Neural progenitor cell (in vitro differentiated cells): ENCODE data around the gene CARD11. TPM values are rescaled to one million over a fixed set of nuclear protein-coding genes. Genes with fewer than 3 reads are reported as not detected.
A peak's percentile ranks its signal among the peaks of the same experiment; 100 is the strongest.

Experiments used
- DNase-seq: peaks from one replicate; pipeline ENCODE4 v3.0.0-alpha.2; 2016; ENCODE audit warnings: low spot score
- H2AFZ ChIP-seq: fragments of 200-600 bp; sonication (generic); replicated peaks from 2 replicates; pipeline ENCODE4 v1.6.1; 2016; ENCODE audit warnings: antibody characterized with exemption
- H3F3A ChIP-seq: fragments of 200-600 bp; sonication (generic); 2 replicates; pipeline ENCODE4 v1.6.1; 2016; ENCODE audit warnings: antibody characterized with exemption, low read depth
- H3K27ac ChIP-seq: fragments of 200-600 bp; sonication (generic); 2 replicates; pipeline ENCODE4 v1.5.1; 2016; ENCODE audit warnings: mild to moderate bottlenecking
- H3K27me3 ChIP-seq: fragments of 200-600 bp; sonication (generic); 2 replicates; pipeline ENCODE4 v1.6.1; 2016; ENCODE audit warnings: mild to moderate bottlenecking, moderate library complexity
- H3K36me3 ChIP-seq: fragments of 200-600 bp; sonication (generic); 2 replicates; pipeline ENCODE4 v1.5.1; 2016
- H3K4me1 ChIP-seq: fragments of 200-600 bp; sonication (generic); 2 replicates; pipeline ENCODE4 v1.6.1; 2016; ENCODE audit warnings: mixed run types
- H3K4me2 ChIP-seq: fragments of 200-600 bp; sonication (generic); 2 replicates; pipeline ENCODE4 v1.6.1; 2016
- H3K4me3 ChIP-seq: fragments of 200-600 bp; sonication (generic); 2 replicates; pipeline ENCODE4 v1.5.1; 2016
- H3K79me2 ChIP-seq: fragments of 200-600 bp; sonication (generic); 2 replicates; pipeline ENCODE4 v1.6.1; 2016; ENCODE audit warnings: low read depth
- H3K9ac ChIP-seq: fragments of 200-600 bp; sonication (generic); 2 replicates; pipeline ENCODE4 v1.6.1; 2016
- H3K9me3 ChIP-seq: fragments of 200-600 bp; sonication (generic); 2 replicates; pipeline ENCODE4 v1.5.1; 2016; ENCODE audit warnings: low read depth
- H4K20me1 ChIP-seq: fragments of 200-600 bp; sonication (generic); 2 replicates; pipeline ENCODE4 v1.6.1; 2016; ENCODE audit warnings: low read depth
- H3K27ac Mint-ChIP-seq: 3 replicates; pipeline ENCODE4 v1.8.0; 2021; ENCODE audit warnings: mixed read lengths
- H3K27me3 Mint-ChIP-seq: 2 replicates; pipeline ENCODE4 v1.8.0; 2022; ENCODE audit warnings: low read depth, mild to moderate bottlenecking, inconsistent platforms, moderate library complexity, mixed read lengths; ENCODE audit not compliant: insufficient read depth
- H3K36me3 Mint-ChIP-seq: 3 replicates; pipeline ENCODE4 v1.8.0; 2021; ENCODE audit warnings: mixed read lengths
- H3K4me1 Mint-ChIP-seq: 3 replicates; pipeline ENCODE4 v1.8.0; 2021; ENCODE audit warnings: mixed read lengths
- H3K4me3 Mint-ChIP-seq: 3 replicates; pipeline ENCODE4 v1.8.0; 2021; ENCODE audit warnings: mild to moderate bottlenecking, moderate library complexity, mixed read lengths
- H3K9me3 Mint-ChIP-seq: 3 replicates; pipeline ENCODE4 v1.8.0; 2020; ENCODE audit warnings: mixed read lengths
- EZH2 ChIP-seq: fragments of 200-600 bp; sonication (generic); IDR thresholded peaks from 2 replicates; pipeline ENCODE4 v1.6.1; 2017; ENCODE audit warnings: antibody characterized with exemption, mild to moderate bottlenecking, moderate library complexity
- EZH2phosphoT487 ChIP-seq: fragments of 200-600 bp; sonication (generic); IDR thresholded peaks from 2 replicates; pipeline ENCODE4 v1.6.1; 2017; ENCODE audit warnings: antibody characterized with exemption
- total RNA-seq: library from RNA; depleted of rRNA; stranded (reverse); fragments of >200 nt; gene quantifications from 2 replicates; pipeline ENCODE4 v1.2.3, GENCODE V29; 2015; ENCODE audit warnings: low replicate concordance
- TF ChIP-seq, protein P1 (sequence below): fragments of 200-600 bp; sonication (generic); IDR thresholded peaks from 2 replicates; pipeline ENCODE4 v1.5.1; 2017; ENCODE audit warnings: antibody characterized with exemption, mild to moderate bottlenecking

Gene CARD11
- total RNA-seq, 1 donor from 2014 or later: 0.75 TPM

DNA sequence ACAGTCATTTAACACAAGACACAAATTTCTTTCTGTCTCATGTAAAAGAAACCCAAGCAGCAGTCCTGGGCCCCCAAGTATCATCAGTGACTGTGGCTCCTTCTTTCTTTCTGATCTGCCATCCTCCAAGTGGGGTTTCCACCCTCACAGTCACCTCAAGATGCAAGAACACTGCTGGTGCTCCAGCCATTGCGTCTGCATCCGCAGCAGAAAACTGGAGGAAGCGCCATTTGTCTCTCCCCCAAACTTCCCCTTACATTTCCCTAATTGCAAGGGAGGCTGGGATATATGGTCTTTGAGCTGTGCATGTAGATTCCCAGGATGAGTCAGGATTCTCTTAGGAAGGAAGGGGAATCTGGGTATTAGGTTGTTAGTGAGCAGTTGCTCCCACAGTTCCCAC is 138.6 kb downstream of the CARD11 start:
- Histone ChIP-seq H3K4me2 (no peak overlapping the region), H3K79me2 (no peaks in the 10 kb centered on the region), H3K4me3 (no peak overlapping the region), H3F3A (no peaks in the 10 kb centered on the region), H4K20me1 (no peaks in the 10 kb centered on the region), H3K27ac (no peak overlapping the region), H2AFZ (no peak overlapping the region), H3K4me1 (no peaks in the 10 kb centered on the region), H3K36me3 (no peaks in the 10 kb centered on the region), H3K9me3 (no peaks in the 10 kb centered on the region), H3K27me3 (no peaks in the 10 kb centered on the region), H3K9ac (no peak overlapping the region)
- TF ChIP-seq, protein P1, sequence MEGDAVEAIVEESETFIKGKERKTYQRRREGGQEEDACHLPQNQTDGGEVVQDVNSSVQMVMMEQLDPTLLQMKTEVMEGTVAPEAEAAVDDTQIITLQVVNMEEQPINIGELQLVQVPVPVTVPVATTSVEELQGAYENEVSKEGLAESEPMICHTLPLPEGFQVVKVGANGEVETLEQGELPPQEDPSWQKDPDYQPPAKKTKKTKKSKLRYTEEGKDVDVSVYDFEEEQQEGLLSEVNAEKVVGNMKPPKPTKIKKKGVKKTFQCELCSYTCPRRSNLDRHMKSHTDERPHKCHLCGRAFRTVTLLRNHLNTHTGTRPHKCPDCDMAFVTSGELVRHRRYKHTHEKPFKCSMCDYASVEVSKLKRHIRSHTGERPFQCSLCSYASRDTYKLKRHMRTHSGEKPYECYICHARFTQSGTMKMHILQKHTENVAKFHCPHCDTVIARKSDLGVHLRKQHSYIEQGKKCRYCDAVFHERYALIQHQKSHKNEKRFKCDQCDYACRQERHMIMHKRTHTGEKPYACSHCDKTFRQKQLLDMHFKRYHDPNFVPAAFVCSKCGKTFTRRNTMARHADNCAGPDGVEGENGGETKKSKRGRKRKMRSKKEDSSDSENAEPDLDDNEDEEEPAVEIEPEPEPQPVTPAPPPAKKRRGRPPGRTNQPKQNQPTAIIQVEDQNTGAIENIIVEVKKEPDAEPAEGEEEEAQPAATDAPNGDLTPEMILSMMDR: no peak
- TF ChIP-seq EZH2 (no peak), EZH2phosphoT487 (no peak)
- Mint-ChIP-seq H3K27me3 (peaks cover 4% of the 10 kb centered on the region), H3K27ac (no peak overlapping the region), H3K9me3 (no peaks in the 10 kb centered on the region), H3K4me3 (no peak overlapping the region), H3K36me3 (no peaks in the 10 kb centered on the region), H3K4me1 (peaks cover 4% of the 10 kb centered on the region)
- DNase-seq: no peak

DNA sequence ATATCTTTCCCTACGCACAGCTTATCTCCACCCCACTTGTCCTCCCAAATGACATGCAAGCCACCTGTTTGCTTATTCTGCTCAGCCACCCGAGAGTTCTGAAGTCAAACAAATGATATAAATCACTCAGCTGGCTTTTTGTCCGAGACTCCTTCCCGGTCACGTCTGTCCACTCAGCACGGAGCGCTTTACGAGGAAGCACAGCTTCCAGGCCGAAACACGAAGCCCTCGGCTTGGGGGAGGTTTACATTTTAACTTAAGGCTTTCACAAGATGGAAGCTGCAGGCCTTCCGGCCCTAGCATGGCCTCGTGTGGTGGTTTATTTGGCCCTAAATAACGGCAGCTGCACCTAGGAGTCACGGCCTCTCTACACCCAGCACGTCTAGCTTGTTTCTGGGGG is 139.5 kb downstream of the CARD11 start:
- H3K4me2 ChIP-seq: no peak overlapping the region
- no peaks in the 10 kb centered on the region for H3K27me3 ChIP-seq
- H3K36me3 Mint-ChIP-seq: no peaks in the 10 kb centered on the region
- no peaks in the 10 kb centered on the region for H3K36me3 ChIP-seq
- H3K9ac ChIP-seq: no peak overlapping the region
- no peaks in the 10 kb centered on the region for H3F3A ChIP-seq
- no peak for DNase-seq
- H3K27me3 Mint-ChIP-seq: peaks cover 2% of the 10 kb centered on the region
- peak overlapping the region; percentile 82 for H2AFZ ChIP-seq
- H3K9me3 ChIP-seq: no peaks in the 10 kb centered on the region
- no peak overlapping the region for H3K27ac ChIP-seq
- H3K4me1 ChIP-seq: no peaks in the 10 kb centered on the region
- H3K79me2 ChIP-seq: no peaks in the 10 kb centered on the region
- H3K27ac Mint-ChIP-seq: peak overlapping the region; percentile 70
- H3K4me3 Mint-ChIP-seq: no peak overlapping the region
- TF ChIP-seq EZH2 (no peak), EZH2phosphoT487 (no peak)
- TF ChIP-seq, protein P1: no peak
- H4K20me1 ChIP-seq: no peaks in the 10 kb centered on the region
- H3K4me3 ChIP-seq: no peak overlapping the region
- peaks cover 4% of the 10 kb centered on the region for H3K4me1 Mint-ChIP-seq
- no peaks in the 10 kb centered on the region for H3K9me3 Mint-ChIP-seq

DNA sequence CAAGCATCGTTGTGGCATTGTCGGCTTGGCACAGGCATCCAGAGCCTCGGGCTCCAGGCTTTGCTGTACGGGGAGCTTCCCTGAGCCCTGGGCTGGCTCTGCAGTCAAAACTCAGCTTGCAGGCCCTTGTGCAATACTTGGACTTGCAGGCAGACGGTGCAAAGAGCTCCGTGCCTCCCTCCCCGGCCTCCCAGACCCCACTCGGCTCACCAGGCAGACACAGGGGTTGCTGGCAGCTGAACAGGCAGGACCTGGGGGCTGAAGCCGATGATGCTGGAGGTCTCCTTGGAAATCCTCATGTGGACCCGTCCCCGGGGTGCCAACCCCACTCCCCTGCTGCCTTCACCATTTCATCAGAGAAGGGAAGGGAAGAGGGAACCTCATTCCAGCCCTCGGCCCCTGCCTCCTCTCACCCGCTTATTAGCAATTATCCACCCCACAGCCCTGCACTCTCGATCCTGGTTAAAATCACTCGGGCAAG is 139.9 kb downstream of the CARD11 start:
- Histone ChIP-seq H3K4me2 (no peak overlapping the region), H3K9me3 (no peaks in the 10 kb centered on the region), H2AFZ (peak overlapping the region; percentile 82), H3K27me3 (no peaks in the 10 kb centered on the region), H3K36me3 (no peaks in the 10 kb centered on the region), H3F3A (no peaks in the 10 kb centered on the region), H4K20me1 (no peaks in the 10 kb centered on the region), H3K4me3 (no peak overlapping the region), H3K79me2 (no peaks in the 10 kb centered on the region), H3K27ac (no peak overlapping the region), H3K9ac (no peak overlapping the region), H3K4me1 (no peaks in the 10 kb centered on the region)
- H3K36me3 Mint-ChIP-seq: no peaks in the 10 kb centered on the region
- H3K9me3 Mint-ChIP-seq: no peaks in the 10 kb centered on the region
- peaks cover 4% of the 10 kb centered on the region for H3K4me1 Mint-ChIP-seq
- TF ChIP-seq EZH2phosphoT487 (no peak), EZH2 (no peak)
- TF ChIP-seq, protein P1: no peak
- peak overlapping the region; percentile 39 for H3K27ac Mint-ChIP-seq
- peaks cover 2% of the 10 kb centered on the region for H3K27me3 Mint-ChIP-seq
- H3K4me3 Mint-ChIP-seq: no peak overlapping the region
- no peak for DNase-seq
